ENCODE measurements around the gene SPARCL1. TPM values are rescaled to one million over a fixed set of nuclear protein-coding genes. Genes with fewer than 3 reads are reported as not detected.
"Not testable (repeated sequence)": the region's sequence is repeated elsewhere in the genome, so short reads cannot be mapped to it uniquely, and the experiment has no call there.

Gene SPARCL1
- total and polyA plus RNA-seq, 4 donors, result 1.9 to 25.8 (median 13.3) TPM

DNA sequence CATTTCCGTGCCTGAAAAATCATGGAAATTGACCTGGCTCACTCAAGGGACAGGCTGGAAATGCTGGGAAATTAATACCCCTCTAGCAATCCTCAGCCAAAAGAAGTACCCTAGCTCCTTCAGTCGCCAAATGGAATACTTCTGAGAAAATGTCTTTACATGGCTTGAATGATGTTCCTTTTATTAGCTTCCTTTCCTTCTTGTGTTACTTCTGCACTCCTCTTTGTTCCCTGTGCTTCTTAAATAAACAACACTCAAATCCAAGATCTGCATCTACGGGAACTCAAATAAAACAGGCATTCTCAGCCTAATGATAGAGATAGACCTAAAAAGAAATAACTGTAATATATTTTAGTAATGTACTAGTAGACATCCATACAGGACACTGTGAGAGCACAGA lies 36.1 kb downstream of the SPARCL1 start:
- no peaks in the 10 kb centered on the region for H3K9me3 ChIP-seq (ENCODE audit: control insufficient read depth in 4 of 4, low read length in 3 of 4)
- DNase-seq (ENCODE audit: low spot score), result no peak
- peaks cover 8 to 32% (median 28%) of the 10 kb centered on the region in 4 donors for H3K4me1 ChIP-seq (ENCODE audit: control insufficient read depth in 4 of 4, insufficient read depth in 4 of 4, low read length in 3 of 4)
- peak overlapping the region in 1 of 2 donors; percentile 48 for H3K27ac ChIP-seq (ENCODE audit: low read depth in 1 of 2, low read length in 2 of 2)
- H3K36me3 ChIP-seq (ENCODE audit: control insufficient read depth in 4 of 4, insufficient read depth in 3 of 4, low read depth in 1 of 4, low read length in 3 of 4), result peaks cover 0 to 2% (median 0%) of the 10 kb centered on the region in 4 donors
- H3K27me3 ChIP-seq (ENCODE audit: control insufficient read depth in 4 of 4, insufficient read depth in 4 of 4, low read length in 3 of 4), result no peaks in the 10 kb centered on the region
- 70% methylated on average over 3 of the region's 3 CpGs for WGBS
- H3K9ac ChIP-seq (ENCODE audit: low read depth in 1 of 2, low read length in 2 of 2), result no peak overlapping the region
- H3K4me3 ChIP-seq (ENCODE audit: low read depth in 1 of 3, low read length in 3 of 3), result no peak overlapping the region
- TF ChIP-seq EGR1 (IDR thresholded peaks at IDR 0.05; ENCODE audit: low read depth in 2 of 2), result no peak
- TF ChIP-seq, protein P1, sequence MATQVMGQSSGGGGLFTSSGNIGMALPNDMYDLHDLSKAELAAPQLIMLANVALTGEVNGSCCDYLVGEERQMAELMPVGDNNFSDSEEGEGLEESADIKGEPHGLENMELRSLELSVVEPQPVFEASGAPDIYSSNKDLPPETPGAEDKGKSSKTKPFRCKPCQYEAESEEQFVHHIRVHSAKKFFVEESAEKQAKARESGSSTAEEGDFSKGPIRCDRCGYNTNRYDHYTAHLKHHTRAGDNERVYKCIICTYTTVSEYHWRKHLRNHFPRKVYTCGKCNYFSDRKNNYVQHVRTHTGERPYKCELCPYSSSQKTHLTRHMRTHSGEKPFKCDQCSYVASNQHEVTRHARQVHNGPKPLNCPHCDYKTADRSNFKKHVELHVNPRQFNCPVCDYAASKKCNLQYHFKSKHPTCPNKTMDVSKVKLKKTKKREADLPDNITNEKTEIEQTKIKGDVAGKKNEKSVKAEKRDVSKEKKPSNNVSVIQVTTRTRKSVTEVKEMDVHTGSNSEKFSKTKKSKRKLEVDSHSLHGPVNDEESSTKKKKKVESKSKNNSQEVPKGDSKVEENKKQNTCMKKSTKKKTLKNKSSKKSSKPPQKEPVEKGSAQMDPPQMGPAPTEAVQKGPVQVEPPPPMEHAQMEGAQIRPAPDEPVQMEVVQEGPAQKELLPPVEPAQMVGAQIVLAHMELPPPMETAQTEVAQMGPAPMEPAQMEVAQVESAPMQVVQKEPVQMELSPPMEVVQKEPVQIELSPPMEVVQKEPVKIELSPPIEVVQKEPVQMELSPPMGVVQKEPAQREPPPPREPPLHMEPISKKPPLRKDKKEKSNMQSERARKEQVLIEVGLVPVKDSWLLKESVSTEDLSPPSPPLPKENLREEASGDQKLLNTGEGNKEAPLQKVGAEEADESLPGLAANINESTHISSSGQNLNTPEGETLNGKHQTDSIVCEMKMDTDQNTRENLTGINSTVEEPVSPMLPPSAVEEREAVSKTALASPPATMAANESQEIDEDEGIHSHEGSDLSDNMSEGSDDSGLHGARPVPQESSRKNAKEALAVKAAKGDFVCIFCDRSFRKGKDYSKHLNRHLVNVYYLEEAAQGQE (IDR thresholded peaks at IDR 0.05), result no peak

GRCh38 chr4:87491851-87492250 lies 37.3 kb downstream of the SPARCL1 start:
- not testable (repeated sequence) for H3K36me3 ChIP-seq (ENCODE audit: control insufficient read depth in 4 of 4, insufficient read depth in 3 of 4, low read depth in 1 of 4, low read length in 3 of 4); DNase-seq (ENCODE audit: low spot score); H3K27me3 ChIP-seq (ENCODE audit: control insufficient read depth in 4 of 4, insufficient read depth in 4 of 4, low read length in 3 of 4); H3K9me3 ChIP-seq (ENCODE audit: control insufficient read depth in 4 of 4, low read length in 3 of 4); H3K27ac ChIP-seq (ENCODE audit: low read depth in 1 of 2, low read length in 2 of 2); H3K9ac ChIP-seq (ENCODE audit: low read depth in 1 of 2, low read length in 2 of 2); H3K4me3 ChIP-seq (ENCODE audit: low read depth in 1 of 3, low read length in 3 of 3)
- H3K4me1 ChIP-seq (ENCODE audit: control insufficient read depth in 4 of 4, insufficient read depth in 4 of 4, low read length in 3 of 4), result peaks cover 8 to 32% (median 27%) of the 10 kb centered on the region in 4 donors
- WGBS, result 81% methylated on average over 2 of the region's 2 CpGs

GRCh38 chr4:87491436-87491835 lies 37.7 kb downstream of the SPARCL1 start:
- DNase-seq (ENCODE audit: low spot score), result no peak
- H3K36me3 ChIP-seq (ENCODE audit: control insufficient read depth in 4 of 4, insufficient read depth in 3 of 4, low read depth in 1 of 4, low read length in 3 of 4), result peaks cover 0 to 5% (median 0%) of the 10 kb centered on the region in 4 donors
- no peak overlapping the region for H3K27ac ChIP-seq (ENCODE audit: low read depth in 1 of 2, low read length in 2 of 2)
- H3K4me1 ChIP-seq (ENCODE audit: control insufficient read depth in 4 of 4, insufficient read depth in 4 of 4, low read length in 3 of 4), result peaks cover 8 to 32% (median 27%) of the 10 kb centered on the region in 4 donors
- H3K9me3 ChIP-seq (ENCODE audit: control insufficient read depth in 4 of 4, low read length in 3 of 4), result no peaks in the 10 kb centered on the region
- no peak overlapping the region for H3K9ac ChIP-seq (ENCODE audit: low read depth in 1 of 2, low read length in 2 of 2)
- no peaks in the 10 kb centered on the region for H3K27me3 ChIP-seq (ENCODE audit: control insufficient read depth in 4 of 4, insufficient read depth in 4 of 4, low read length in 3 of 4)
- TF ChIP-seq, protein P1 (IDR thresholded peaks at IDR 0.05), result no peak
- TF ChIP-seq HNF4A (conservative IDR thresholded peaks at IDR 0.05) (no peak), JUND (IDR thresholded peaks at IDR 0.05) (no peak), TAF1 (conservative IDR thresholded peaks at IDR 0.05) (no peak), FOXA1 (IDR thresholded peaks at IDR 0.05) (no peak), GABPA (IDR thresholded peaks at IDR 0.05 in 1 of 2, conservative IDR thresholded peaks at IDR 0.05 in 1 of 2) (no peak), HNF4G (IDR thresholded peaks at IDR 0.05) (no peak)
- TF ChIP-seq, protein P2, sequence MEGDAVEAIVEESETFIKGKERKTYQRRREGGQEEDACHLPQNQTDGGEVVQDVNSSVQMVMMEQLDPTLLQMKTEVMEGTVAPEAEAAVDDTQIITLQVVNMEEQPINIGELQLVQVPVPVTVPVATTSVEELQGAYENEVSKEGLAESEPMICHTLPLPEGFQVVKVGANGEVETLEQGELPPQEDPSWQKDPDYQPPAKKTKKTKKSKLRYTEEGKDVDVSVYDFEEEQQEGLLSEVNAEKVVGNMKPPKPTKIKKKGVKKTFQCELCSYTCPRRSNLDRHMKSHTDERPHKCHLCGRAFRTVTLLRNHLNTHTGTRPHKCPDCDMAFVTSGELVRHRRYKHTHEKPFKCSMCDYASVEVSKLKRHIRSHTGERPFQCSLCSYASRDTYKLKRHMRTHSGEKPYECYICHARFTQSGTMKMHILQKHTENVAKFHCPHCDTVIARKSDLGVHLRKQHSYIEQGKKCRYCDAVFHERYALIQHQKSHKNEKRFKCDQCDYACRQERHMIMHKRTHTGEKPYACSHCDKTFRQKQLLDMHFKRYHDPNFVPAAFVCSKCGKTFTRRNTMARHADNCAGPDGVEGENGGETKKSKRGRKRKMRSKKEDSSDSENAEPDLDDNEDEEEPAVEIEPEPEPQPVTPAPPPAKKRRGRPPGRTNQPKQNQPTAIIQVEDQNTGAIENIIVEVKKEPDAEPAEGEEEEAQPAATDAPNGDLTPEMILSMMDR (IDR thresholded peaks at IDR 0.05; ENCODE audit: low read depth, low read length, missing input control), result no peak
- TF ChIP-seq, protein P3, sequence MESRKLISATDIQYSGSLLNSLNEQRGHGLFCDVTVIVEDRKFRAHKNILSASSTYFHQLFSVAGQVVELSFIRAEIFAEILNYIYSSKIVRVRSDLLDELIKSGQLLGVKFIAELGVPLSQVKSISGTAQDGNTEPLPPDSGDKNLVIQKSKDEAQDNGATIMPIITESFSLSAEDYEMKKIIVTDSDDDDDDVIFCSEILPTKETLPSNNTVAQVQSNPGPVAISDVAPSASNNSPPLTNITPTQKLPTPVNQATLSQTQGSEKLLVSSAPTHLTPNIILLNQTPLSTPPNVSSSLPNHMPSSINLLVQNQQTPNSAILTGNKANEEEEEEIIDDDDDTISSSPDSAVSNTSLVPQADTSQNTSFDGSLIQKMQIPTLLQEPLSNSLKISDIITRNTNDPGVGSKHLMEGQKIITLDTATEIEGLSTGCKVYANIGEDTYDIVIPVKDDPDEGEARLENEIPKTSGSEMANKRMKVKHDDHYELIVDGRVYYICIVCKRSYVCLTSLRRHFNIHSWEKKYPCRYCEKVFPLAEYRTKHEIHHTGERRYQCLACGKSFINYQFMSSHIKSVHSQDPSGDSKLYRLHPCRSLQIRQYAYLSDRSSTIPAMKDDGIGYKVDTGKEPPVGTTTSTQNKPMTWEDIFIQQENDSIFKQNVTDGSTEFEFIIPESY (IDR thresholded peaks at IDR 0.05), result no peak
- TF ChIP-seq, protein P4, sequence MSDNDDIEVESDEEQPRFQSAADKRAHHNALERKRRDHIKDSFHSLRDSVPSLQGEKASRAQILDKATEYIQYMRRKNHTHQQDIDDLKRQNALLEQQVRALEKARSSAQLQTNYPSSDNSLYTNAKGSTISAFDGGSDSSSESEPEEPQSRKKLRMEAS (IDR thresholded peaks at IDR 0.05), result no peak
- TF ChIP-seq, protein P5, sequence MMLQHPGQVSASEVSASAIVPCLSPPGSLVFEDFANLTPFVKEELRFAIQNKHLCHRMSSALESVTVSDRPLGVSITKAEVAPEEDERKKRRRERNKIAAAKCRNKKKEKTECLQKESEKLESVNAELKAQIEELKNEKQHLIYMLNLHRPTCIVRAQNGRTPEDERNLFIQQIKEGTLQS (IDR thresholded peaks at IDR 0.05), result no peak
- H3K4me3 ChIP-seq (ENCODE audit: low read depth in 1 of 3, low read length in 3 of 3), result no peak overlapping the region
- 74% methylated on average over 2 of the region's 2 CpGs for WGBS

Data from liver (tissue), 9 donors.